GM18508 (cell line): ENCODE measurements around the gene PCBP2.
"Not testable (repeated sequence)": the region's sequence is repeated elsewhere in the genome, so short reads cannot be mapped to it uniquely, and the experiment has no call there.

Experiments used
- ATAC-seq: cut with Tn5 transposase; IDR thresholded peaks from one replicate; pipeline ENCODE4 v1.9.1; 2021; ENCODE audit warnings: moderate number of reproducible peaks; ENCODE audit not compliant: insufficient read depth, unreplicated experiment

Gene PCBP2

GRCh38 chr12:53467880-53468279 is 16.0 kb downstream of the PCBP2 start:
- no peak for ATAC-seq

GRCh38 chr12:53468282-53468681 is 16.4 kb downstream of the PCBP2 start:
- no peak for ATAC-seq

GRCh38 chr12:53472056-53472582 is 20.2 kb downstream of the PCBP2 start:
- no peak for ATAC-seq

- ATAC-seq: no peak
These were observed 22.2 kb downstream of the PCBP2 start for GRCh38 chr12:53474077-53474476.

GRCh38 chr12:53474819-53475218 is 22.9 kb downstream of the PCBP2 start:
- ATAC-seq: no peak

GRCh38 chr12:53476769-53477209 is 24.9 kb downstream of the PCBP2 start:
- ATAC-seq: no peak

- no peak for ATAC-seq
These were observed 27.0 kb downstream of the PCBP2 start for GRCh38 chr12:53478865-53479264.

GRCh38 chr12:53479331-53479730 is 27.4 kb downstream of the PCBP2 start:
- no peak for ATAC-seq

GRCh38 chr12:53480491-53481442 is 28.9 kb downstream of the PCBP2 start:
- no peak for ATAC-seq

- not testable (repeated sequence) for ATAC-seq
These were observed 29.6 kb downstream of the PCBP2 start for GRCh38 chr12:53481458-53481857.

GRCh38 chr12:53481939-53482586 is 30.2 kb downstream of the PCBP2 start:
- ATAC-seq: no peak

- ATAC-seq: no peak
These were observed 30.8 kb downstream of the PCBP2 start for GRCh38 chr12:53482626-53483168.

- no peak for ATAC-seq
These were observed 31.5 kb downstream of the PCBP2 start for GRCh38 chr12:53483225-53483978.

GRCh38 chr12:53483979-53484377 is 32.1 kb downstream of the PCBP2 start:
- ATAC-seq: no peak

GRCh38 chr12:53484686-53485575 is 33.0 kb downstream of the PCBP2 start:
- no peak for ATAC-seq

GRCh38 chr12:53485955-53486735 is 34.2 kb downstream of the PCBP2 start:
- ATAC-seq: no peak

GRCh38 chr12:53486736-53487487 is 35.0 kb downstream of the PCBP2 start:
- no peak for ATAC-seq
